H1 (cell line): Measurements from ENCODE around the gene RBP5. TPM values are rescaled to one million over a fixed set of nuclear protein-coding genes. Genes with fewer than 3 reads are reported as not detected.

Experiments used
- CTCF ChIA-PET: fragments of 300-600 bp; sonication (Branson Sonifier 250); formaldehyde crosslinking; loops from one replicate; lab custom pipeline; 2021; ENCODE audit not compliant: partially characterized antibody; lab: Charles Lee
- POLR2A ChIA-PET: fragments of 300-600 bp; sonication (Branson Sonifier 250); formaldehyde crosslinking; loops from one replicate; lab custom pipeline; 2021; ENCODE audit warnings: inconsistent platforms; ENCODE audit not compliant: partially characterized antibody; lab: Charles Lee
- DNase-seq, 2 experiments: peaks; one replicate each; pipeline versions ENCODE4 v3.0.0 to v3.0.0-alpha.2; 2010 to 2022; ENCODE audit warnings: low spot score in 2 of 2, low read depth in 1 of 2, mixed read lengths in 1 of 2
- FAIRE-seq: peaks from 2 replicates; lab custom pipeline; 2011; peaks lifted over from hg19 to GRCh38; lab: Jason Lieb, UNC
- H2AFZ ChIP-seq: 2 replicates; pipeline ENCODE4 v1.8.1; 2012; ENCODE audit warnings: low read length, inconsistent platforms
- H2AK5ac ChIP-seq: 2 replicates; pipeline ENCODE4 v1.6.1; 2013; ENCODE audit warnings: low read depth, low read length
- H2BK120ac ChIP-seq: replicated peaks from 2 replicates; pipeline ENCODE3; 2013; ENCODE audit warnings: low read depth, low read length, inconsistent platforms
- H2BK12ac ChIP-seq: 2 replicates; pipeline ENCODE4 v1.6.1; 2013; ENCODE audit warnings: low read depth, low read length
- H2BK15ac ChIP-seq: 2 replicates; pipeline ENCODE4 v1.6.1; 2013; ENCODE audit warnings: low read length
- H2BK20ac ChIP-seq: 2 replicates; pipeline ENCODE4 v1.6.1; 2013; ENCODE audit warnings: low read length
- H2BK5ac ChIP-seq: 2 replicates; pipeline ENCODE4 v1.6.1; 2013; ENCODE audit warnings: low read depth, low read length
- H3K14ac ChIP-seq: 2 replicates; pipeline ENCODE4 v1.6.1; 2013; ENCODE audit warnings: inconsistent platforms; ENCODE audit not compliant: insufficient read length
- H3K18ac ChIP-seq: 2 replicates; pipeline ENCODE4 v1.6.1; 2013; ENCODE audit warnings: low read length; ENCODE audit errors: extremely low read depth
- H3K23ac ChIP-seq: 2 replicates; pipeline ENCODE4 v1.6.1; 2013; ENCODE audit warnings: inconsistent platforms; ENCODE audit not compliant: insufficient read length
- H3K23me2 ChIP-seq: 2 replicates; pipeline ENCODE4 v1.6.1; 2013; ENCODE audit warnings: low read depth, low read length
- H3K27ac ChIP-seq: 2 replicates; pipeline ENCODE4 v1.6.1; 2011; ENCODE audit warnings: low read depth, low read length, inconsistent platforms
- H3K27me3 ChIP-seq, 4 experiments: replicated peaks in 1 of 4; 1 replicate in 1 of 4; 2 replicates in 3 of 4; pipeline versions ENCODE4 v1.6.1 to v1.8.1; 2011 to 2013; ENCODE audit warnings: low read length in 3 of 4, mild to moderate bottlenecking in 3 of 4, inconsistent platforms in 2 of 4, mixed read lengths in 2 of 4, moderate library complexity in 1 of 4; ENCODE audit not compliant: control insufficient read depth in 3 of 4, insufficient read depth in 3 of 4; ENCODE audit errors: extremely low read depth in 1 of 4
- H3K36me3 ChIP-seq, 4 experiments: 2 replicates each; pipeline versions ENCODE4 v1.6.1 to v1.8.1; 2011 to 2013; ENCODE audit warnings: mild to moderate bottlenecking in 4 of 4, low read length in 3 of 4, moderate library complexity in 2 of 4, control low read depth in 1 of 4, inconsistent platforms in 1 of 4; ENCODE audit not compliant: insufficient read depth in 4 of 4, control insufficient read depth in 2 of 4
- H3K4ac ChIP-seq: replicated peaks from 2 replicates; pipeline ENCODE3; 2013; ENCODE audit warnings: low read length, low read depth, mixed read lengths, inconsistent platforms; ENCODE audit not compliant: insufficient read length
- H3K4me1 ChIP-seq, 4 experiments: replicated peaks in 1 of 4; 1 replicate in 1 of 4; 2 replicates in 3 of 4; pipeline versions ENCODE4 v1.6.1 to v1.8.1; 2011 to 2013; ENCODE audit warnings: low read length in 3 of 4, inconsistent platforms in 2 of 4, mixed read lengths in 1 of 4; ENCODE audit not compliant: insufficient read depth in 4 of 4, control insufficient read depth in 3 of 4
- H3K4me2 ChIP-seq, 2 experiments: 2 replicates each; pipeline versions ENCODE4 v1.6.1 to v1.8.1; 2011 to 2013; ENCODE audit warnings: low read depth in 2 of 2, low read length in 2 of 2, control low read depth in 1 of 2, inconsistent platforms in 1 of 2, mild to moderate bottlenecking in 1 of 2; ENCODE audit not compliant: insufficient read depth in 1 of 2
- H3K4me3 ChIP-seq, 4 experiments: fragments of 200-600, 300-600 bp in 1 of 4; sonication (generic), shearing (Covaris generic), sonication (Bioruptor Twin) in 1 of 4; 2 replicates each; pipeline versions ENCODE4 v1.5.1 to v1.8.1; 2011 to 2016; ENCODE audit warnings: low read length in 4 of 4, low read depth in 3 of 4, control low read depth in 2 of 4, inconsistent platforms in 2 of 4, mild to moderate bottlenecking in 2 of 4, mixed read lengths in 1 of 4, moderate library complexity in 1 of 4; ENCODE audit not compliant: insufficient read depth in 2 of 4; ENCODE audit errors: extremely low read depth in 1 of 4
- H3K56ac ChIP-seq: replicated peaks from 2 replicates; pipeline ENCODE3; 2013; ENCODE audit warnings: low read depth, mild to moderate bottlenecking, mixed read lengths, low read length, inconsistent platforms; ENCODE audit not compliant: insufficient read length
- H3K79me1 ChIP-seq: 2 replicates; pipeline ENCODE4 v1.6.1; 2013; ENCODE audit warnings: low read depth, low read length, control low read depth
- H3K79me2 ChIP-seq, 2 experiments: 2 replicates each; pipeline versions ENCODE4 v1.6.1 to v1.8.1; 2012 to 2013; ENCODE audit warnings: low read length in 2 of 2, mild to moderate bottlenecking in 2 of 2, inconsistent platforms in 1 of 2; ENCODE audit not compliant: insufficient read depth in 2 of 2, control insufficient read depth in 1 of 2
- H3K9ac ChIP-seq, 4 experiments: replicated peaks in 1 of 4; 1 replicate in 1 of 4; 2 replicates in 3 of 4; pipeline versions ENCODE4 v1.6.1 to v1.8.1; 2011 to 2013; ENCODE audit warnings: low read depth in 3 of 4, low read length in 3 of 4, control low read depth in 2 of 4, mild to moderate bottlenecking in 2 of 4, moderate library complexity in 2 of 4, inconsistent platforms in 1 of 4; ENCODE audit errors: extremely low read depth in 1 of 4
- H3K9me3 ChIP-seq, 2 experiments: 2 replicates each; pipeline versions ENCODE4 v1.6.1 to v1.8.1; 2012 to 2013; ENCODE audit warnings: mild to moderate bottlenecking in 2 of 2, moderate library complexity in 2 of 2, control low read depth in 1 of 2, inconsistent platforms in 1 of 2, low read depth in 1 of 2, low read length in 1 of 2, mixed read lengths in 1 of 2; ENCODE audit not compliant: insufficient read depth in 2 of 2
- H4K20me1 ChIP-seq, 2 experiments: replicated peaks in 1 of 2; 2 replicates each; pipeline versions ENCODE3 to v1.8.1; 2011 to 2013; ENCODE audit warnings: inconsistent platforms in 2 of 2, low read length in 2 of 2, mild to moderate bottlenecking in 1 of 2; ENCODE audit not compliant: insufficient read depth in 2 of 2, control insufficient read depth in 1 of 2
- H4K5ac ChIP-seq: 2 replicates; pipeline ENCODE4 v1.6.1; 2013; ENCODE audit warnings: low read length, low read depth, mixed read lengths, inconsistent platforms; ENCODE audit not compliant: insufficient read length
- H4K8ac ChIP-seq: 2 replicates; pipeline ENCODE4 v1.8.0; 2013; ENCODE audit warnings: mild to moderate bottlenecking, moderate library complexity, low read length, inconsistent platforms; ENCODE audit not compliant: insufficient read depth; ENCODE audit errors: extremely low read depth
- H4K91ac ChIP-seq: replicated peaks from 2 replicates; pipeline ENCODE3; 2013; ENCODE audit warnings: low read length, mixed read lengths, inconsistent platforms; ENCODE audit not compliant: insufficient read length
- CHD2 ChIP-seq: IDR thresholded peaks from 2 replicates; pipeline ENCODE4 v1.6.1; 2012; ENCODE audit warnings: low read length, improper control_type of control experiment
- EGR1 ChIP-seq: IDR thresholded peaks from 2 replicates; pipeline ENCODE4 v1.6.1; 2011; ENCODE audit warnings: low read depth, low read length, borderline replicate concordance
- EZH2 ChIP-seq: fragments of 200-600 bp; sonication (generic); IDR thresholded peaks from 2 replicates; pipeline ENCODE4 v1.7.1; 2012; ENCODE audit warnings: low read depth, mild to moderate bottlenecking, moderate library complexity, low read length, inconsistent platforms; ENCODE audit not compliant: severe bottlenecking
- GABPA ChIP-seq: IDR thresholded peaks from 2 replicates; pipeline ENCODE4 v1.6.1; 2011; ENCODE audit warnings: mild to moderate bottlenecking, low read length, moderate library complexity, borderline replicate concordance; ENCODE audit not compliant: insufficient read depth
- JUND ChIP-seq: IDR thresholded peaks from 2 replicates; pipeline ENCODE4 v1.6.1; 2011; ENCODE audit warnings: mild to moderate bottlenecking, improper control_type of control experiment, low read length
- KDM1A ChIP-seq: fragments of 200-600, 300-600 bp; sonication (generic); IDR thresholded peaks from 2 replicates; pipeline ENCODE4 v1.7.1; 2016; ENCODE audit warnings: mild to moderate bottlenecking, low read length, borderline replicate concordance
- NANOG ChIP-seq: IDR thresholded peaks from 2 replicates; pipeline ENCODE4 v1.6.1; 2011; ENCODE audit warnings: low read length, low read depth, mild to moderate bottlenecking, inconsistent platforms; ENCODE audit not compliant: insufficient read depth, poor library complexity, severe bottlenecking
- RBBP5 ChIP-seq: IDR thresholded peaks from 2 replicates; pipeline ENCODE4 v1.7.1; 2012; ENCODE audit warnings: low read depth, mild to moderate bottlenecking, inconsistent platforms, low read length, moderate library complexity, borderline replicate concordance
- YY1 ChIP-seq: IDR thresholded peaks from 2 replicates; pipeline ENCODE4 v1.6.1; 2011; ENCODE audit warnings: low read depth, mild to moderate bottlenecking, low read length
- ZNF274 ChIP-seq: IDR thresholded peaks from 2 replicates; pipeline ENCODE4 v1.7.0; 2012; ENCODE audit warnings: low read length, borderline replicate concordance; ENCODE audit errors: extremely low read depth
- WGBS, 2 experiments: shearing (Covaris generic) in 1 of 2; methylation state at CpG; one replicate each; pipeline versions ENCODE4 v1.1.6 to v1.1.7; 2013 to 2015; ENCODE audit warnings: low lambda C conversion rate in 2 of 2, mixed read lengths in 2 of 2, inconsistent platforms in 1 of 2, low coverage in 1 of 2, missing lambda C conversion rate in 1 of 2; ENCODE audit not compliant: insufficient replicate concordance in 2 of 2, insufficient coverage in 1 of 2, insufficient read length in 1 of 2; ENCODE audit errors: extremely low coverage in 1 of 2, missing lambda C conversion rate in 1 of 2; 5-methylcytosine and 5-hydroxymethylcytosine counted together
- polyA plus RNA-seq, 7 experiments: library from polyadenylated mRNA; depleted of rRNA in 3 of 7; stranded (reverse) in 5 of 7; unstranded in 2 of 7; fragments of >200 nt in 5 of 7; fragments of 200-250 nt in 2 of 7; gene quantifications; 1 replicate in 5 of 7; 2 replicates in 1 of 7; 4 replicates in 1 of 7; pipeline versions ENCODE4 v1.2.1 to v1.2.3, GENCODE V29; 2011 to 2013; ENCODE audit warnings: missing spikeins in 2 of 7, mixed read lengths in 2 of 7
- total RNA-seq: library from RNA; stranded (reverse); fragmentation: NEBNext Ultra II Directional; extraction: Animal tissue kit (Norgen Biotek cat#: 25700); gene quantifications from 2 replicates; pipeline ENCODE4 v1.2.1, GENCODE V29; 2021
- TF ChIP-seq, protein P1 (sequence below): IDR thresholded peaks from 2 replicates; pipeline ENCODE4 v1.6.1; 2012; ENCODE audit warnings: inconsistent platforms
- TF ChIP-seq, protein P2 (sequence below): IDR thresholded peaks from 2 replicates; pipeline ENCODE4 v1.6.1; 2011; ENCODE audit warnings: low read depth, mild to moderate bottlenecking, low read length; ENCODE audit not compliant: insufficient read depth
- TF ChIP-seq, protein P3 (sequence below): IDR thresholded peaks from 2 replicates; pipeline ENCODE4 v1.6.1; 2012; ENCODE audit warnings: inconsistent platforms

Gene RBP5
- total and polyA plus RNA-seq, 2 of the 8 experiments (the other 6 are each of a cell fraction or from before 2014, with no cell fraction given), result 1.2 to 1.9 TPM

DNA sequence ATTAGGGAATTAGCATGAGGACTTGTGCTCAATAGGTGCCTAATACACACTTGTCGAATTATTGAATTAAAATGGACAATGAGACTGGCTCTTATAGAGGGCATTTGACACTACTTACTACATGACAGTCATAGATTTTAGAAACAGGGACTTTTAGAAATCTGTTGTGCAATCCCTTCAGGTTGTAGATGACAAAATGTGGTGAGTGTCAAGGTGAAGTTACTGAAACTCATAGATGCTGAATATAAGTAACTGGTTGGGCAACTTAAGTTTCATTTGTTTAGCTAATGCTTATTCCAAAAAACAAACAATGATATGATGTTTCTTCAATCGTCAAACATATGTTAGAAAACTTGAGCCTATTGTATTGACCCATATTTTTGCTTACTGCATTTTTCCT, 47.9 kb upstream of the RBP5 start:
- Histone ChIP-seq H4K20me1 (no peaks in the 10 kb centered on the region), H3K79me2 (no peaks in the 10 kb centered on the region), H2BK12ac (no peak overlapping the region), H3K9ac (no peak overlapping the region), H3K36me3 (no peaks in the 10 kb centered on the region), H3K4me1 (no peaks in the 10 kb centered on the region), H2AK5ac (no peak overlapping the region), H2BK20ac (no peak overlapping the region), H2AFZ (no peak overlapping the region), H3K4me3 (no peak overlapping the region), H3K27me3 (no peaks in the 10 kb centered on the region; a peak in 1 of 7 replicates), H3K14ac (no peak overlapping the region), H3K79me1 (no peaks in the 10 kb centered on the region), H2BK120ac (no peak overlapping the region), H4K91ac (no peak overlapping the region), H3K4ac (no peak overlapping the region), H3K56ac (no peak overlapping the region), H3K23ac (no peak overlapping the region), H3K27ac (no peak overlapping the region), H2BK5ac (no peak overlapping the region), H3K23me2 (no peaks in the 10 kb centered on the region), H4K8ac (no peak overlapping the region), H2BK15ac (no peak overlapping the region), H3K4me2 (no peak overlapping the region), H3K9me3 (peaks cover 35 to 49% of the 10 kb centered on the region in 2 experiments), H4K5ac (no peak overlapping the region), H3K18ac (no peak overlapping the region)
- POLR2A ChIA-PET, result no interaction called here
- CTCF ChIA-PET, result interaction anchor here (2.1 kb wide), 1 partner anchor 15 kb away, joined by 7 read pairs; no protein-coding TSS in a partner anchor
- no peak for DNase-seq
- no peak for FAIRE-seq
- WGBS, 2 experiments, result 80% methylated on average over 2 of the region's 2 CpGs; no CpG with 5 or more reads in 1 of the 2 experiments
- TF ChIP-seq JUND, result no peak
- TF ChIP-seq KDM1A, result no peak
- no peak for TF ChIP-seq EGR1
- no peak for TF ChIP-seq YY1
- TF ChIP-seq GABPA, result no peak
- TF ChIP-seq ZNF274, result no peak
- TF ChIP-seq RBBP5, result no peak
- TF ChIP-seq, protein P1, sequence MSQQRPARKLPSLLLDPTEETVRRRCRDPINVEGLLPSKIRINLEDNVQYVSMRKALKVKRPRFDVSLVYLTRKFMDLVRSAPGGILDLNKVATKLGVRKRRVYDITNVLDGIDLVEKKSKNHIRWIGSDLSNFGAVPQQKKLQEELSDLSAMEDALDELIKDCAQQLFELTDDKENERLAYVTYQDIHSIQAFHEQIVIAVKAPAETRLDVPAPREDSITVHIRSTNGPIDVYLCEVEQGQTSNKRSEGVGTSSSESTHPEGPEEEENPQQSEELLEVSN, result no peak
- TF ChIP-seq CHD2, result no peak
- TF ChIP-seq, protein P2, sequence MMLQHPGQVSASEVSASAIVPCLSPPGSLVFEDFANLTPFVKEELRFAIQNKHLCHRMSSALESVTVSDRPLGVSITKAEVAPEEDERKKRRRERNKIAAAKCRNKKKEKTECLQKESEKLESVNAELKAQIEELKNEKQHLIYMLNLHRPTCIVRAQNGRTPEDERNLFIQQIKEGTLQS, result no peak
- no peak for TF ChIP-seq NANOG
- TF ChIP-seq EZH2, result no peak
- TF ChIP-seq, protein P3, sequence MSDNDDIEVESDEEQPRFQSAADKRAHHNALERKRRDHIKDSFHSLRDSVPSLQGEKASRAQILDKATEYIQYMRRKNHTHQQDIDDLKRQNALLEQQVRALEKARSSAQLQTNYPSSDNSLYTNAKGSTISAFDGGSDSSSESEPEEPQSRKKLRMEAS, result no peak
